Activated CD4-positive, alpha-beta T cell treated with anti-CD3 and anti-CD28 coated beads, Interleukin-2, amount 50 U/mL, for 24 hours (primary cell): Measurements from ENCODE around the gene SLC17A5.
"Not testable (repeated sequence)": the region's sequence is repeated elsewhere in the genome, so short reads cannot be mapped to it uniquely, and the experiment has no call there.

Experiments
- DNase-seq, 2 donors: peaks; one replicate each; pipeline ENCODE4 v3.0.0-alpha.2; 2020; ENCODE audit warnings: low read depth in 1 of 2, low spot score in 1 of 2

The SLC17A5 gene

GRCh38 chr6:73653571-73654424, at the start of gene SLC17A5:
SLC17A5 (minus strand) TSS chr6:73653992; CDS start chr6:73653886, 106 bp downstream.
- DNase-seq = peak; percentile 78 to 84

DNA sequence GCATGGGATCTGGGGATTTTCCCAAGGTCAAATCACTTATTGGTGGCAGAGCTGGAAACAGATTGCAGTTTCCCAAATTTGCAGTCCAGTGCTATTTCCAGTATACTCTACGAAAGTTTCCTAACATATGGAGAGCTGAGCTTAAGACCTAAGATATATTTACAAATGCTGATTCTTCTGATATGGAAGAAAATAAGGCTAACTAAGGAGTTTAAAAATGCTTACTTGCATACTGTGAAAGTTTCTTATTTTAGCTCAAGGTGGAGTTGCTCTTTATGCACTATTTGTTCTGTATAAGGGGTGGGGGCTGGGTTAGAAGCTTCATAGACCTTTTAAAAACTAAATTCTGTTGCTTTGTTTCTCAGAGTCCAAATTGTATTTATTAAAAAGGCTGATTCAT, 49.7 kb upstream of the SLC17A5 start:
- DNase-seq = no peak

DNA sequence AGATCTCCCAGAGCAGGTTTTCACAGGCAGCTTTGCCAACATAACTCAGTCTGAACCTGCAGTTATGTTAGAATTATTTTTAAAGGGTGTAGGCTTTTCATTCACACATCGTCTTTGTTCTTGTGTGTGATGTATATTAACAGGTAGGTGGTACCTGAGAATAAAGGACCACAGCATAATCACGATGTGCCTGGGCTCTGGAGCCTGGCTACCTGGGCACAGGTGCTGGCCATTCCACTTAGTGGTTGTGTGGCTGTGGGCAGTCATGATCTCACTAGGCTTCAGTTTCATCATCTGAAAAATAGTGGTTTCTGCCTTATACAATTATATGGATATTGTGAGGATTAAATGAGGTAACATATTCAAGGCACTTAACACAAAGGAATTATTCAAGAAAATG, 48.7 kb upstream of the SLC17A5 start:
- DNase-seq = no peak

DNA sequence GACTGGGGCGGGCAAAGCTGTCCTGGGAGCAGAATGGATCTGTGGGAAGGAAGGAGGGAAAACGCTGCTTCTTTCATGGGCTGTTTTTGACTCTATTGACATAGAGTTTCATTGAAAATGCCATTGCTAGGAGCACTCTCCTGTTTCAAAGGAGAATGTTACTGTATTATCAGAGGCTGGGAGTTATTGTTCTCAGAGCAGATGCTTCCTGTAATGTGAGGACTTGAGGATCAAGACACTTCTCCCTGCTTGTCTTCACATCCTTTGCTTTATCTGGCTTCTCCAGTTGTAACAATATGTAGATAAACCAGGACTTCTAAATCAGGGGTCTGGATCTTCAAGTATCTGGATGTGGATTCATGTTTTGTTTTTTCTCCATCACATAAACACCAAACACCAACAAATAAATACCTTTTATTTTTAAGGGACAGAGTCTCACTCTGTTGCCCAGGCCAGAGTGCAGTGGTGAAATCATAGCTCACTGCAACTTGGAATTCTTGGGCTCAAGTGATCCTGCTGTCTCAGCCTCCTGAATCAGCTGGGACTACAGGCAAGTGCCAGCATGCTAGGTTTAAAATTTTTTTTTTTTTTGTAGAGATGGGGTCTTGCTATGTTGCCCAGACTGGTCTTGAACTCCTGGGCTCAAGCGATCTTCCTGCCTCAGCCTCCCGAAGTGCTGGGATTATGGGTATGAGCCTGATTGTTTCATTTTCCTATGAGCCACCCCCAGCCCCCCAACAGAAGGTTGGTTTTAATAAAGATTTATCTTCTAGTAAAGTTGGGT, 46.1 kb upstream of the SLC17A5 start:
- DNase-seq = no peak

DNA sequence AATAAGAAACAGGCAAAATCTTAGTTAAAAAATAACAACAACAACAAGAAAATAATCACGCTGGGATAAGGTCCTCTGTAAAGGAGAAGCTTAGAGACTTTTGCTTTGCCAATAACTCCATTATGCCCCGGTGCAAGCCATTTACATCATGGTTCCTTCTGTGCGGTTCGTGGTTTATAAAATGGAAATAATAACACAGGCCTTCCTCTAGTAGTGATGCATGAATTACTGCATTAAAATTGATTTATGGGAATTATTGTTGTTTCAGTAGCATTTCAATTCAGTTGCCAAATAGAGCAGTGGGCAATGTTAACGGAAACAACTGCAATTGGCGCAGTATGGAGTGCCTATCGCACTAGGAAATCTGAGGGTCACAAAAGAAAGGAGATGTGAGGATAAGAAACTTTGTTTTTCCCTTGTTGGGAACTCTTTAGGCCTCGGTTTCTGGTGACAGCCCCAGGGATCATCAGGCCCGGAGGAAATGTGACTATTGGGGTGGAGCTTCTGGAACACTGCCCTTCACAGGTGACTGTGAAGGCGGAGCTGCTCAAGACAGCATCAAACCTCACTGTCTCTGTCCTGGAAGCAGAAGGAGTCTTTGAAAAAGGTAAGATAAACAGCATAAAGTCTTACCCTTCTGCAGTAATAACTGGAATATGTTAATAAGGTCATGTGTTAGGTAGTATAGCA, 43.3 kb upstream of the SLC17A5 start:
- no peak for DNase-seq

GRCh38 chr6:73695619-73696421, 42.0 kb upstream of the SLC17A5 start, which contains the start of gene CD109:
CD109 (plus strand) TSS chr6:73696203; CDS start chr6:73696216, 13 bp downstream.
- DNase-seq = peak; percentile 46 to 70

DNA sequence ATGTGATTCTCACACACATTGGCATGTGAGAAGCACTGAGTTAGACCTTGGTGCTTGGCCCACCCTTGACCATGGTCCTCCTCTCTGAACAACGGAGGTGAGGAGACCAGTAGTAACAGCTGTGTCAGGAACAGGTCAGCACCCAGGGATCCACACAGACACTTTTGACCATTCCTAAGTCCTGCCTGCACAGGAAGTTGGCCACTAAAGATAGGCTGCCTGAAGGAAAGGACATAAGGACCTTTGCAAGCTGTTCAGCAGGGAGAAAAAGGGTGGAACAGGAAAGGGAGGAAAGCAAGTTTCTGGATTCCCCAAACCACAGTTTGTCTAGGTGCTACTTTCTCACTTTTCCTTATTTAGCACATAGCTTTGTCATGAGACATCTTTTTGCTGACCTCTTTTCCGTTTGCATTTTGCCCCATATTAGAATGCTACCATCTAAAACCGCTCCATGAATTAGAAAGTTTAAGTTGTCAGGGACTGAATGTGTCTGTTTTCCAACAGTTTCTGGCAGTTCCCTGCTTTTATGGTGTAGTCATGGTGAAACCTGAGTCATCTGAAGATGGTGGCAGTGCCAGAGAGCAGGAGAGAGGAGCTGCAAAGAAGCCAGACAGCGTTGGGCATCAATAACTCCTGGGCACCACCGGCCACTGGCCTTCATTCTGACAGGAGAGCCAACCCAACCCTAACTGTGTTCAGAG, 41.1 kb upstream of the SLC17A5 start:
- no peak for DNase-seq

GRCh38 chr6:73691512-73691911, 37.7 kb upstream of the SLC17A5 start:
- no peak for DNase-seq

- DNase-seq = no peak
These were observed 36.3 kb upstream of the SLC17A5 start for GRCh38 chr6:73690056-73690455.

DNA sequence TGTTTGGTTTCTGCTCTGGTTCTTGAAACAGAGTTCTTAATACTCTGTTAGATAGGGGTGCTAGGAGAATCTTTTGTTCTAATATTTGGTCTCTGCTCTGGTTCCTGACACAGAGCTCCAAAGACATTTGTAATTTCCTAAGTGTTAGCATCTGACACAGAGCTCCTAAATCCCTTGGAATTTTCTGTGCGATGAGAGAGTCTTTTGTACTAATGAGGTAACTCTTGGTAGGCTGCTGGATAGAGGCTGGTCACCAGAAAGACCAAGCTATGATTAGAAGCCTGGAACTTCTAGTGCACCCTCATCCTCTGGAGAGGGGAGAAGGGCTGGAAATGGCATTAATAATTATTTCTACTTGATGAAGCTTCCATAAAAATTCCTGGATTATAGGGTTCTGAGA, 34.6 kb upstream of the SLC17A5 start:
- no peak for DNase-seq

DNA sequence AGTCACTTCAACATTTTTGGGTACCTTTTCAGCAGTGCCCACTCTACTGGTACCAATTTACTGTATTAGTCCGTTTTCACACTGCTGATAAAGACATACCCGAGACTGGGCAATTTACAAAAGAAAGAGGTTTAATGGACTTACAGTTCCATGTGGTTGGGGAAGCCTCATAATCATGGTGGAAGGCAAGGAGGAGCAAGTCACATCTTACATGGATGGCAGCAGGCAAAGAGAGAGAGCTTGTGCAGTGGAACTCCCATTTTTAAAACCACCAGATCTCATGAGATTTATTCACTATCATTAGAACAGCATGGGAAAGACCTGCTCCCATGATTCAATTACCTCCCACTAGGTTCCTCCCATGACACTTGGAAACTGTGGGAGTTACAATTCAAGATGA, 29.8 kb upstream of the SLC17A5 start:
- not testable (repeated sequence) for DNase-seq

- DNase-seq = no peak
These were observed 26.6 kb upstream of the SLC17A5 start for GRCh38 chr6:73680289-73680918.

GRCh38 chr6:73679846-73680245, 26.1 kb upstream of the SLC17A5 start:
- DNase-seq = not testable (repeated sequence)

GRCh38 chr6:73679009-73679408, 25.2 kb upstream of the SLC17A5 start:
- DNase-seq = no peak

DNA sequence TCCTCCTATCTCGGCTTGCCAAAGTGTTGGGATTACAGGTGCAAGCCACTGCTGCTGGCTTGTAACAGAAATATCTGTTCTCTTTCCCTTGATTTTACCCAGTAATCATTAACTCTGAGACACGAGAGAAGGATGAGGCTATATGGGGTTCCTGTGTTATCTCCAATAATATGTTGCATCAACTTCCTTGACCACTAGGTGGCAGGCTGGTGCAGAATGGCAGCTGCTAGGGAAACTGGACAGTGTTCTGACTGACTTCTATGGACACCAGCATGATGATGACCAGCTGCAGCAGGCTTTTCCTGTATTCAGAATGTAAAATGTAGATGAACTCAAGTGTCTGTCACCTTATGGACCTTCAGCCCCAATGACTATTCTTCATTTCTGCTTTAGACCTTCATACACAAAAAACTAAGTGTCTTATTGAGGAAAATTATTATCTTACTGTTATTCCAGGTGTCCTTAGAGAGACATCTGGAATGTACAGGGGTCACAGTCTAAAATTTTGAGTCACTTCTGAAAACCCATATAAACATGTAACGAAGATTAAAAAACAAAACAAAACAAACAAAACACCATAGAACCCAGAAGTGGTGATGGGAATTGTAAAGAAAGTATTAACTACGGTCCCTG, 21.8 kb upstream of the SLC17A5 start:
- DNase-seq = peak; percentile 50 to 75

- DNase-seq = no peak
These were observed 18.3 kb upstream of the SLC17A5 start for GRCh38 chr6:73671911-73672685.

DNA sequence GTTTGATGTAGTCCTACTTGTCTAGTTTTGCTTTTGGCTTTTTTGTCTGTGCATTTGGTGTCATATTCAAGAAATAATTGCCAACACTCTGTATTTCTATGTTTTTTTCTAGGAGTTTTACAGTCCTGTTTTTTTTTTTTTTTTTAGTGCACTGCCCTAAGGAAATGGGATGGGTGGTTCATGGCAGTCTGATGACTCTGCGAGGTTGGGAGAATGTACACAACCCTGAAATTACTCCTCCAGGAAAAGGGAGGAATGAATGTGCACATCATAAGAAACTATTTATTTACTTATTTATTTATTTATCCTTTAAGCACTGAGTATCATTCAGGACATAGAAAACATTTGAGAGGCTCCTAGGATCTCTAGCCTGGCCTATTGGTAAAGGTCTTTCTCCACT, 15.2 kb upstream of the SLC17A5 start:
- no peak for DNase-seq

DNA sequence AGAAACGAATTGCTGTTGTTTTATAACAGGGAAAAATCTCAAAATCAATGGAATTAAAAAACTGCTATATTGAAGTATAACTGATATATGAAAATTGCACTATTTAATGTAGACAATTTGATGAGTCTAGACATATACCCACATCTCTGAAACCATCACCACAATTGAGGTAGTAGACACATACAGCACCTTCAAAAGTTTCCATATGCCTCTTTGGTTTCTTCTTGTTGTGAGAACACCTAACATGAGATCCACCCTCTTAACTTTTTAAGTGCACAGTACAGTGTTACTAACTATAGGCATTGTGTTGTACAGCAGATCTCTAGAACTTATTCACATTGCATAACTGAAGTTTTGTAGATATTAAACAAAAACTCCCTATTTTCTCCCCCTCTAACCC, 14.0 kb upstream of the SLC17A5 start:
- DNase-seq = no peak
